Parathyroid adenoma (tissue), 2 donors: ENCODE results near the gene CCR5.

ENCODE experiments used
- H2AFZ ChIP-seq: fragments of 300-600 bp; sonication (generic); one replicate; pipeline ENCODE4 v1.7.0; 2017; ENCODE audit warnings: antibody characterized with exemption, mild to moderate bottlenecking
- H3K27ac ChIP-seq: fragments of 300-600 bp; sonication (generic); one replicate; pipeline ENCODE4 v1.7.0; 2017
- H3K27me3 ChIP-seq: fragments of 300-600 bp; sonication (generic); one replicate; pipeline ENCODE4 v1.7.0; 2017; ENCODE audit warnings: low read length; ENCODE audit not compliant: control insufficient read depth, insufficient read depth
- H3K36me3 ChIP-seq: fragments of 300-600 bp; sonication (generic); one replicate; pipeline ENCODE4 v1.7.0; 2017; ENCODE audit warnings: low read length; ENCODE audit not compliant: control insufficient read depth, insufficient read depth
- H3K4me1 ChIP-seq: fragments of 300-600 bp; sonication (generic); one replicate; pipeline ENCODE4 v1.7.0; 2017; ENCODE audit warnings: control low read depth
- H3K4me2 ChIP-seq: fragments of 300-600 bp; sonication (generic); one replicate; pipeline ENCODE4 v1.7.0; 2017; ENCODE audit warnings: low read length
- H3K4me3 ChIP-seq: fragments of 300-600 bp; sonication (generic); one replicate; pipeline ENCODE4 v1.7.0; 2017; ENCODE audit warnings: low read depth, low read length
- H3K79me2 ChIP-seq: fragments of 300-600 bp; sonication (generic); one replicate; pipeline ENCODE4 v1.7.0; 2017; ENCODE audit warnings: control low read depth
- H3K9ac ChIP-seq: fragments of 300-600 bp; sonication (generic); one replicate; pipeline ENCODE4 v1.7.0; 2017; ENCODE audit warnings: mild to moderate bottlenecking
- H3K9me3 ChIP-seq: fragments of 300-600 bp; sonication (generic); one replicate; pipeline ENCODE4 v1.7.0; 2017; ENCODE audit warnings: low read length; ENCODE audit not compliant: control insufficient read depth
- TF ChIP-seq, protein P1 (sequence below): fragments of 300-600 bp; sonication (generic); IDR thresholded peaks from one replicate; pipeline ENCODE4 v1.7.0; 2017; ENCODE audit warnings: antibody characterized with exemption, mild to moderate bottlenecking
- donor health status: primary hyperparathyroidism.

The CCR5 gene

GRCh38 chr3:46358466-46358865 lies 12.3 kb upstream of the CCR5 start:
- H3K36me3 ChIP-seq: no peaks in the 10 kb centered on the region
- H3K27ac ChIP-seq: no peak overlapping the region
- H3K4me1 ChIP-seq: no peaks in the 10 kb centered on the region
- H3K27me3 ChIP-seq: no peaks in the 10 kb centered on the region
- no peak overlapping the region for H2AFZ ChIP-seq
- no peaks in the 10 kb centered on the region for H3K9me3 ChIP-seq
- H3K9ac ChIP-seq: no peak overlapping the region
- no peak overlapping the region for H3K4me3 ChIP-seq
- H3K79me2 ChIP-seq: no peaks in the 10 kb centered on the region
- TF ChIP-seq, protein P1, sequence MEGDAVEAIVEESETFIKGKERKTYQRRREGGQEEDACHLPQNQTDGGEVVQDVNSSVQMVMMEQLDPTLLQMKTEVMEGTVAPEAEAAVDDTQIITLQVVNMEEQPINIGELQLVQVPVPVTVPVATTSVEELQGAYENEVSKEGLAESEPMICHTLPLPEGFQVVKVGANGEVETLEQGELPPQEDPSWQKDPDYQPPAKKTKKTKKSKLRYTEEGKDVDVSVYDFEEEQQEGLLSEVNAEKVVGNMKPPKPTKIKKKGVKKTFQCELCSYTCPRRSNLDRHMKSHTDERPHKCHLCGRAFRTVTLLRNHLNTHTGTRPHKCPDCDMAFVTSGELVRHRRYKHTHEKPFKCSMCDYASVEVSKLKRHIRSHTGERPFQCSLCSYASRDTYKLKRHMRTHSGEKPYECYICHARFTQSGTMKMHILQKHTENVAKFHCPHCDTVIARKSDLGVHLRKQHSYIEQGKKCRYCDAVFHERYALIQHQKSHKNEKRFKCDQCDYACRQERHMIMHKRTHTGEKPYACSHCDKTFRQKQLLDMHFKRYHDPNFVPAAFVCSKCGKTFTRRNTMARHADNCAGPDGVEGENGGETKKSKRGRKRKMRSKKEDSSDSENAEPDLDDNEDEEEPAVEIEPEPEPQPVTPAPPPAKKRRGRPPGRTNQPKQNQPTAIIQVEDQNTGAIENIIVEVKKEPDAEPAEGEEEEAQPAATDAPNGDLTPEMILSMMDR: no peak
- no peak overlapping the region for H3K4me2 ChIP-seq

- Histone ChIP-seq H3K36me3 (no peaks in the 10 kb centered on the region), H3K4me2 (no peak overlapping the region), H3K27me3 (no peaks in the 10 kb centered on the region), H3K9ac (no peak overlapping the region), H3K9me3 (no peaks in the 10 kb centered on the region), H3K27ac (no peak overlapping the region), H3K4me1 (no peaks in the 10 kb centered on the region), H3K4me3 (no peak overlapping the region), H3K79me2 (no peaks in the 10 kb centered on the region), H2AFZ (no peak overlapping the region)
- TF ChIP-seq, protein P1: no peak
These were observed 10.8 kb upstream of the CCR5 start for GRCh38 chr3:46359733-46360493.

- Histone ChIP-seq H3K27me3 (no peaks in the 10 kb centered on the region), H3K9ac (no peak overlapping the region), H3K4me1 (no peaks in the 10 kb centered on the region), H3K4me3 (no peak overlapping the region), H3K79me2 (no peaks in the 10 kb centered on the region), H2AFZ (no peak overlapping the region), H3K27ac (no peak overlapping the region), H3K36me3 (no peaks in the 10 kb centered on the region), H3K4me2 (no peak overlapping the region), H3K9me3 (no peaks in the 10 kb centered on the region)
- TF ChIP-seq, protein P1: no peak
These were observed 9.8 kb upstream of the CCR5 start for GRCh38 chr3:46360907-46361306.

DNA sequence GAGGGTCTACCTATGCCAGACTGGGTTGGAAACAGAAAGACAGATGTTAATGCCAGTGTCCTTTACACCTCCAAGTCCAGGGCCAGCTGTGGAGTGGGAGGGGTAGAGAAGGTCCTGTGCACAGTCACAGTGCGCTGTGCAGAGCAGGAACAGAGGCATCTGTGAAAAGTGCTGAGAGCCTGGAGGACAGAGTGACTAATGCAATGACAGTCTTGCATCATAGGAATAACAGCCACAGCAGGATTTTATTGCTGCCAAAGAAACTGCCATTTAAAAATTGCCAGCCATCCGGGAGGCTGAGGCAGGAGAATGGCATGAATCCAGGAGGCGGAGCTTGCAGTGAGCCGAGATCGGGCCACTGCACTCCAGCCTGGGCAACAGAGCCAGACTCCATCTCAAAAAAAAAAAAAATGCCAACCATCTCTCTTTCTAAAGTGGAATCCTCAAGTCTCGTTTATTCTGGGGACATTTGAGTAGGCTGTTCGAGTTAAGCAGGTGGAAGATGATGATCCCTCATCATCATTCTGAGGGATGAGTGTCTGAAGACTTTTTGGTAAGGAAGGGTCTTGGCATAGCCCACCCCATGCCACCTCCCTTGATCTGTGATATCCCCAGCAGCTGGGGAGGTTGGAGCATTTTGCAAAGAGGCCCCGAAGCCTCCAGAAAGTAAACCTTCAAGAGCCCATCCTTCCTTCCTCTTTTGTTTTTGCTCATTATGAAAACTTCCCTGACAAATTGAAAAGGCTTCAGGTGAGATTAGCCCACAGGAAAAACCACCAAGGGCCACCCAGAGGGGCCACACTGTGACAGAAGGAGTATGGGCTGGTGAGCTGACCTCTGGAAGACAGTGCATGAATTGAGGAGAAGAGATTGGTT lies 9.1 kb upstream of the CCR5 start:
- TF ChIP-seq, protein P1: no peak
- H2AFZ ChIP-seq: no peak overlapping the region
- H3K9me3 ChIP-seq: no peaks in the 10 kb centered on the region
- no peak overlapping the region for H3K4me2 ChIP-seq
- H3K27ac ChIP-seq: no peak overlapping the region
- no peak overlapping the region for H3K9ac ChIP-seq
- no peaks in the 10 kb centered on the region for H3K4me1 ChIP-seq
- no peaks in the 10 kb centered on the region for H3K79me2 ChIP-seq
- H3K4me3 ChIP-seq: no peak overlapping the region
- H3K36me3 ChIP-seq: no peaks in the 10 kb centered on the region
- no peaks in the 10 kb centered on the region for H3K27me3 ChIP-seq
